GM08714 (cell line): ENCODE measurements around the gene AGR3.

ENCODE experiments used
- H3K4me3 ChIP-seq: fragments of 200-500 bp; sonication (Bioruptor generic); 2 replicates; pipeline ENCODE4 v1.5.1; 2014; ENCODE audit warnings: mild to moderate bottlenecking, low read length, inconsistent platforms
- ZNF274 ChIP-seq: IDR thresholded peaks from 2 replicates; pipeline ENCODE4 v1.6.1; 2012; ENCODE audit warnings: mild to moderate bottlenecking, low read depth, low read length

Gene AGR3

DNA sequence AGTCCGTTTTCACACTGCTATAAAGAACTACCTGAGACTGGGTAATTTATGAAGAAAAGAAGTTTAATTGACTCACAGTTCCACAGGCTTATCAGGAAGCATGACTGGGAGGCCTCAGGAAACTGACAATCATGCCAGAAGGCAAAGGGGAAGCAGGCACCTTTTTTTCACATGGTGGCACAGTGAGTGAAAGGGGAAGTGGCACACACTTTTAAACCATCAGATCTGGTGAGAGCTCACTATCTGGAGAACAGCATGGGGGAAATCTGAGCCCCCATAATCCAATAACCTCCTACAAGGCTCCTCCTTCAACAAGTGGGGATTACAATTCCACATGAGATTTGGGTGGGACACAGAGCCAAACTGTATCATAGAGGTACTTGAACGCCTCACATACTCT, 30.0 kb downstream of the AGR3 start:
- no peak overlapping the region for H3K4me3 ChIP-seq
- TF ChIP-seq ZNF274, result no peak

DNA sequence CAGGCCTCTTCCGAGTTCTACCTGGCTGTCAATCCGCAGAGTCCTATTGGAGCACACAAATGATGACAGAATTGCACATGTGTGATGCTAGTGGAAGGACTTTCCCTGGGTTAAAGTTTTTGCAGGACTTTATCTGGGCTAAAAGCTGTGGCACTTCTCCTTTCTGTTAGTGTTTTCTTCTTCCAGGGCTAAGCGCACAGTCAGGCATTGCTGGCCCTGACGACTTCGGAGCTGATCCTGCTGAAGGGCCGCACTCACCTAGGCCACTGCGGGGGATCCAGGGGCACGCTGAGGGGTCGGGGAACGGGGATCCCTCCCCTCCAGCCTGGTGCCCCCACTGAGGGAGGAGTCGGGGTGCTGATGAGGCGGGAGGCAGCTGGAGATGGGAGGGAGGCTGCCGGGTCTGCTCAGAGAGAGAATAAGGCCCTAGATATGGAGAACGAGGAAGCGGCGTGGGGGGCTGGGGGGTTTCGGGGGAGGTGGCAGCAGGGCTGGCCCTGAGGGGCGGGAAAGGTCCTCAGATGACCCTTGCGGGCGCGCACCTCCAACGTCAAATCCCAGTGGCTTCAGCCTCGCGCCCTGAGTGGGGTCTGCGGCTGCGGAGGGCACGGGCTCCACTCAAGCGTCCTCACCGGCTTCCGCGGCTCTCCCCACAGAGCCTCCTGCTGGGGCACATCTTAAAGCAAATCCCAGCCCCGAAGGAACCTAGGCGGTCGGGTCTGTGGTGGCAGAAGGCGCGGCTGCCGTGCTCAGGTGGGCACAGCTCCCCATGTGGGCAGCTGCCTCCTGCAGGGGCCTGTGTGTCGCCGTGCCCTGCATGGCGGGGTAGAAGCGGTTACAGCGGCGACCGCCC, 30.9 kb downstream of the AGR3 start:
- H3K4me3 ChIP-seq, result no peak overlapping the region
- TF ChIP-seq ZNF274, result no peak

DNA sequence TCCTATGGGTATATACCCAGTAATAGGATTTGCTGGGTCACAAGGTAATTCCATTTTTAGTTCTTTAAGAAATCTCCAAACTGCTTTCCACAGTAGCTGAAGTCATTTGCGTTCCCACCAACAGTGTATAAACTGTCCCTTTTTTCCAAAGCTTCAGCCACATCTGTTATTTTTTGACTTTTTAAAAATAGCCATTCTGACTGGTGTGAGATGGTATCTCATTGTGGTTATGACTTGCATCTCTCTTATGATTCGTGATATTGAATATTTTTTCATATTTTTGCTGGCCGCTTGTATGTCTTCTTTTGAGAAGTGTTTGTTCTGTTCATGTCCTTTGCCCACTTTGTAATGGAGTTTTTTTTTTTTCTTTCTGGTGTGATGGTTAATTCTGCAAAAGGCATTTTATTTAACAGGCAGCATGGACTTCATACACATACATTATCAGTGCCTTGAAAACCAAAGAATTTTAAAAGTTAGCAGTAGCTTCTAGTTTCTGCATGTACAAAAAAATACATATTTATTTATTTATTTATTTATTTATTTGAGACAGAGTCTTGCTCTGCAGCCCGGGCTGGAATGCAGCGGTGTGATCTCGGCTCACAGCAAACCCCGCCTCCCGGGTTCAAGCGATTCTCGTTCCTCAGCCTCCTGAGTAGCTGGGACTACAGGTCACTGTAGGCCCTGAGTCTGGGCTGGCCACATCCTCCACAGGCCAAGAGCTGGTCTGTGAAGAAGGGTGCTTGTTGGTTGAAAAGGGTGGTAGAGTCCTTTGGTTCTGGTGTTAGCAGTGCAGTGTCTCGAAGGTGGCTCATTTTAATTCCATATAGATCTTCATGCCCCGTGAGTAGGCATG, 32.3 kb downstream of the AGR3 start:
- H3K4me3 ChIP-seq, result no peak overlapping the region
- TF ChIP-seq ZNF274, result no peak

DNA sequence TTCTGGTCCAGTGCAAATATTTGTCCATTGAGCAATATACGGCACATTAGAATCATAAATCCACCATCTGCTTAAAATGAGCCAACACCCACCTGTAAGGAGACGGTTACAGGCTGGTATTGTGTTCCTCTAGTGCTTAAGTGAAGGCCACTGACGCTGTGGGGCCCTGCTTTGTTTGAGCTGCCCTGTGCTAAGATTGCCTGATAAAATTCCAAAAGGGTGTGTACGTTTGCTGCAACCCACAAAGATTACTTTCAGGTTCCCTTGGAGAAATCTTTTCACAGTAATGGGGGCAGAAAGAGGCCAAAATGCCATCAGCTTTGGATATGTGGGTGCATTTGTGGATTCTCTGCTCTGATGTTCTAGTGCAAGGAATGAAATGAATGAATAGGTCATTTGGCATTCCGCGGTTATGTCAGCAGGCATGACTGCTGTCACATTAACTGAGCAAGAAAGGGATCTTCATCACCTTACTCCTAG, 34.4 kb downstream of the AGR3 start:
- TF ChIP-seq ZNF274, result no peak
- H3K4me3 ChIP-seq, result no peak overlapping the region

DNA sequence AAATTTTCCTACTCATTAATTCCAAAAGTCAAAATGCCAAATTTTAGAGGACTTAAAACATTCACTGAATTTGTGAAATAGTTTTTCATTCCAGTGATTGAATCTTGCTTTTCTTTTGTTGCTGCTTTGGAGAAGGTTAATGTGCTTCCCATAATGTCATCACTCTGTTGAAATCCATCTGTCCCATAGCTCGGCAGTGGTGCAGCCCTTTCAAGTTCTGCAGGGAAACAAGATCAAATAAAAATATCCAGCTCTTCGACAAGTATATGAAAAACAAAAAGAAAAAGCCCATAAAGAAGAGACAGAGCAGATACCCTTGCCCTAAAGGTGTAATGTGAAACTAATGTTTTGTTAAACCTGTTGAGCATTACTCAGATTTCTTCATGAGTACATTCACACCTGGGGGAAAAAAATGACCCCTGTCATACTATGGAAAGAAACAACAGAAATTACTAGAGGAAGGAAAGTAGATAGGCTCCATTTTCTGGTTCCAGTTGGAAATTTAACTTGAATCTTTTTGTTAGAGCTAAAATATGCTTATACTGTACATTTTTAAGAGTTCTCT, 35.1 kb downstream of the AGR3 start:
- TF ChIP-seq ZNF274, result no peak
- H3K4me3 ChIP-seq, result no peak overlapping the region

DNA sequence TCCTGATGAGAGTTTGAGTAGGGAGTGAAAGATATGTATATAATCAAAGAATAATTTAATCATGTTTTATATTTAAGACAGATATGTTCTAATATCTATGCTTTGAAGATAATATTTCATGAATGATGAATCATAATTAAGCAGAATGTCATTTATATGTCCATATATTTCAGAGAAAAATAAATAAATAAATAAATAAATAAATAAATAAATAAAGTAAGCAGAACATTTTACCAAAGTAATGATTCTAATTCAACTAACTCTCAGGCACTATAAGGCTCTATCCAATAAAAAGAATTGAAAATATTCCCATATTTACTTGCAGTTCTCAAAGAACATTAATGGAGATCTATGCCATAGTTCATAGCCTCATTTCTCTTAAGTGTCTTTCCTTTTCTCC, 36.0 kb downstream of the AGR3 start:
- no peak overlapping the region for H3K4me3 ChIP-seq
- TF ChIP-seq ZNF274, result no peak

DNA sequence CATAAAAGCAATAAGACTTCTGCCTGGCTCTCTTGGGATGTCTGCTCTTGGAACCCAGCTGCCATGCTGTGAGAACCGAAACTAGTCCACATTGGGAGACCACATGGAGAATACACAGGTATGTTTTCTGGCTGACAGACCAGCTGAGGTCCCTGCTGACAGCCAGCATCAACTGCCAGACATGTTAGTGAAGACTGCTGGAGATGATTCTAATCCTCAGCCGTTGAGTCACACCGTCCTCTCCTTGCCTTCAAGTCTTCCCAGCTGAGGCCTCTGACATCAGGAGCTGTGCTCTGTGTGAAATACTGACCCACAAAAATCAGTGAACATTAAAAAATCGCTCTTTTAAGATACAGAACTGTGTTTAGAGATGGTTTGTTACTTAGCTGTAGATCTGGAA, 40.1 kb downstream of the AGR3 start:
- TF ChIP-seq ZNF274, result no peak
- no peak overlapping the region for H3K4me3 ChIP-seq

DNA sequence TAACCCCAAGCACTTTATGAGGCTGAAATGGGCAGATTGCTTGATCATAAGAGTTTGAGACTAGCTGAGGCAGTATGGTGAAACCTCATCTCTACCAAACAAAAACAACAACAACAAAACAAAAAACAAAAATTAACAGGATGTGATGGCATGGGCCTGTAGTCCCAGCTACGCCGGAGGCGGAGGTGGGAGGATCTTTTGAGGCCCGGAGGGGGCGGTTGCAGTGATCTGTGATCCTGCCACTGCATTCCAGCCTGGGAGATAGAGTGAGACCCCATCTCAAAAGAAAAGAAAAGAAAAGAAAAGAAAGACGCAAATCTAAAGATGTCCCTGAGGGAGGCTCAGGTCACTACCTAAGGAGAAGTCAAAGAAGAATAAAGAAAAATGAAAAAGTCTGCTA, 41.7 kb downstream of the AGR3 start:
- TF ChIP-seq ZNF274, result no peak
- H3K4me3 ChIP-seq, result no peak overlapping the region

DNA sequence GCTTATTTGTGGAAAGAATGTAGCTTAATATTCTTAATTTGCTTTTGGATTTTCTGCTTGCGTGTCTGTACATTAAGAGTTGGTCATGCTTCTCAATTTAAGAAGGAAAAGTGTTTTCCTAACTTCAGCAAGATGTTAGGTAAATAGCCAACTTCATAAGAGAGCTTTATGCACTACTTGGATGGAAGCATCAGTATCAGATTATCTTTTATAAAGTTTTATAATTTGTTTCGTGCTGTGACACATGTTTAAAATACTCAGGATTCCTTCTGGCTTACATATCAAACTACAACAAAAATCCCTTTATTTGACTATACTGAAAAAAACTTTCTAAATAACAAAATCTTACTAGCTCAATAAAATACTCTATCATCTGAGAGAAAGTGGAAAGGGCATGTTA, 42.1 kb downstream of the AGR3 start:
- no peak overlapping the region for H3K4me3 ChIP-seq
- no peak for TF ChIP-seq ZNF274

DNA sequence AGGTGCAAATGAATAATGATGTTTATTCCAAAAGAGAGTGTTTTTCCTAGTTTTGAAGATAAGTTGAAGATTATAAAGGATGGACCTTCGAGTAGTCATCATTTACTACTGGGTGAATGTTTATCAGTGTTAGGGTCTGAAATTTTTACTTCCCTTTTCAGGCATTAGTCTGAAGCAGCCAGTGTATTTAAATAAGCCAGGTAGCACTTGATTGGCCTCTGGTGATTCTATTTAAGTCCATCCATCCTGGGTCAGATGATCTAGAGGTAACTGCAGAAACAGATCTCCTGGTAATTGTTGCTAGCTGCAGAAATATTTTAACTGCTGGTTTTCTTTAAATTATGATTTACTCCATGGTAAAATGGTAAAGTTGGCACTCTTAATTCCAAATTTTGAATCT, 42.9 kb downstream of the AGR3 start:
- no peak for TF ChIP-seq ZNF274
- no peak overlapping the region for H3K4me3 ChIP-seq

DNA sequence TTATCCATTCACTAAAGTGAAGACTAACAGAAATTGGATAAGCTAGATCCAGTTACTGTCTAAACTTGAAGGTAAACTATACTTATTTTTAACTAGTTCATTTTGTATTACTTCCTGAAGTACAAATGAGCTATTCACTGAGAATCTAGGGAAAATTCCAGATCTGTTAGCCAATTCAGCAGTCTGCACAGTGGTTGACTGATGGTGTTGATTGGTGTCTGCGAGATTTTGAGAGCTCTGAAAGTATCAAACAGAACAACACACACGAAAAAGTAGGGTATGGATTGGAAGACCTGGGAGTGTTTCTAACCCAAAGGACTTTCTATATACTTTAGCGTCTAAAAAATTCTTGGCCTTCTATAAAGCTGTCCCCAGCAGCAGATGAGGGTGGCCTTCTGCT, 43.4 kb downstream of the AGR3 start:
- no peak for TF ChIP-seq ZNF274

DNA sequence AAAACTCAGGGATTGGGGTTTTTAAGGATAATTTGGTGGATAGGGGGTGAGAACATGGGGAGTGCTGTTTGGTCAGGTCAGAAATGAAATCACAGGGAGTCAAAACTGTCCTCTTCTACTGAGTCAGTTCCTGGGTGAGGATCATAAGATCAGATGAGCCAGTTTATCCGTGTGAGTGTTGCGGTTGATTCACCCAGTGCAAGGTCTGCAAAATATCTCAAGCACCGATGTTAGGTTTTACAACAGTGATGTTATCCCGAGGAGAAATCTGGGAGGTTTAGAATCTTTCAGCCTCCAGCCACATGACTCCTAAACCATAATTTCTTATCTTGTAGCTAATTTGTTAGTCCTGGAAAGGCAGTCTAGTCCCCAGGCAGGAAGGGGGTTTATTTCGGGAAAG, 45.3 kb downstream of the AGR3 start:
- H3K4me3 ChIP-seq, result no peak overlapping the region
- no peak for TF ChIP-seq ZNF274

More for the DNA sequence above, 43.4 kb downstream of the AGR3 start:
- no peak overlapping the region for H3K4me3 ChIP-seq

DNA sequence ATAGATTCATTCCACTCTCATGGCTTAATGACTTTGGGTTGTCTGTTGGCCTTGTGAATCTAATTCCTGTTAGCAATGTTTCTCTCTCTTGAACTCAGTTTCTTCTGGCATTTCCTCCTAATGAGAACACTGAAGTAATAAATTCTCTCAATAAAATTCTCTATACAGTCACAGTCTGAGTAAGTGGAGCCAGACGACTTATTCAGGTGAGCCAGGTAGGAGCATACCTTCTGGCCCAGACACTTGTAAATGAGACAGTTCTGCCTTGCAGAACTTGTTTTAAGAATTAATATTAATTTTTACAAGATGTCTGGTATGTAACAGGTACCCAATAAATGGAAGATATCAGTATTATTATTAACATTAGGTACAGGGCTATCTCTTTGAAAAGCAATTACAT, 48.4 kb downstream of the AGR3 start:
- no peak overlapping the region for H3K4me3 ChIP-seq
- TF ChIP-seq ZNF274, result no peak

DNA sequence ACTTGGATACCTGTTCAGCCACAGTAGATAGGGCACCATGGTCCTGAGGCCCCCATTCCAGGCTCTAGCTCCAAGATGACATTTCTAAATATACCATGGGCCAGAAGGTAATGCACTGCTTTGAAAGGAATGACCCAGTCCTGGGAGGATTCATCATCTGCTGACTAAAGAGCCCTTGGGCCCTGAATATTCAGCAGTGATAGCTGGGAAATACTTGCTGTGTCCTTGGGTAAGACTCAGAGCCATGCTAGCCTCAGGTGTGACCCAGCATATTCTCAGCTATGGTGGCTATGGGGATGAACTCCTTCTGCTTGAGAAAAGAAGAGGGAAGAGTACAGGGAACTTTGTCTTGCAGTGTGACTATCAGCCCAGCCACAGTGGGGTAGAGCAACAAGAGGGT, 55.7 kb downstream of the AGR3 start:
- H3K4me3 ChIP-seq, result no peak overlapping the region
- no peak for TF ChIP-seq ZNF274

DNA sequence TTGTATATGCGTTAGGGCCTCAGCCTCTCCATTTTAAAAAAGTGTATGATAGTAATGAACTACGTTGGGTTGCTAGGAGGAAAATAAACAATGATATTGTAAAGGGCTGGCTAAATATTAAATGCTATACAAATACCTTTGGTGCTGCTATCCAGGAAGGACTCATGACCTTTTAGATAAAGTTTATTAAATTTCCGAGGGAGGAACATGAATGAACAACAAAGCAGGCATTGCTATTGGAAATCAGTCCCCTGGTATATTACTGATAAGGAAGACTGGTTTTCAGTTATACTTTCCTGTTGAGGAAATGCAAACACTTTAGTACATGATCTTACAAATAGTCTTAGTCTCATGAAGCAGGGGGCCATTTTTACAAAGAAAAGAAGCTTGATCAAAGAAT, 59.8 kb downstream of the AGR3 start:
- no peak overlapping the region for H3K4me3 ChIP-seq
- no peak for TF ChIP-seq ZNF274
